ENCODE measurements around the gene PCBD1. TPM values are rescaled to one million over a fixed set of nuclear protein-coding genes. Genes with fewer than 3 reads are reported as not detected.

The PCBD1 gene
- polyA plus RNA-seq, 1 experiment: 63.7 TPM

DNA sequence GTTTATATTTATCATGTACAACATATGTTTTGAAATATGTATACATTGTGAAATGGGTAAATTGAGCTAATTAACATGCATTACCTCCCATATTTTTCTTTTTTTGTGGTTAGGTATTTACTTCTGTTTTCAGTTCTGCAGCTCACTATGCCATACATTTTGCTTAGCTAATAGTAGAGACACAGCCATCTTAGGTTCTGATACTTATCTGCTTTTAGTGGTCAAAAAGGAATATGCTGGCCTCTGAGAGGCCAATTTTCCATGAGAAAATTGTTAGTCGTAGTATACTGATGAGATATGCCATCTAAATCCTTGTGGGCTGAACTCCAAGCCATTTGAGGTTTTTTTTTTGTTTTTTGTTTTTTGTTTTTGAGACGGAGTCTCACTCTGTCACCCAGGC, 41.6 kb downstream of the PCBD1 start:
- no peak overlapping the region for H3K4me3 ChIP-seq (ENCODE audit: low read depth, low read length)
- no peak for DNase-seq (ENCODE audit: low read depth)
- CTCF ChIA-PET: interaction anchor here (0.6 to 1.3 kb wide), 3 partner anchors 11 to 318 kb away, joined by 3 to 4 read pairs (median 3); no protein-coding TSS in a partner anchor
- TF ChIP-seq, protein P1, sequence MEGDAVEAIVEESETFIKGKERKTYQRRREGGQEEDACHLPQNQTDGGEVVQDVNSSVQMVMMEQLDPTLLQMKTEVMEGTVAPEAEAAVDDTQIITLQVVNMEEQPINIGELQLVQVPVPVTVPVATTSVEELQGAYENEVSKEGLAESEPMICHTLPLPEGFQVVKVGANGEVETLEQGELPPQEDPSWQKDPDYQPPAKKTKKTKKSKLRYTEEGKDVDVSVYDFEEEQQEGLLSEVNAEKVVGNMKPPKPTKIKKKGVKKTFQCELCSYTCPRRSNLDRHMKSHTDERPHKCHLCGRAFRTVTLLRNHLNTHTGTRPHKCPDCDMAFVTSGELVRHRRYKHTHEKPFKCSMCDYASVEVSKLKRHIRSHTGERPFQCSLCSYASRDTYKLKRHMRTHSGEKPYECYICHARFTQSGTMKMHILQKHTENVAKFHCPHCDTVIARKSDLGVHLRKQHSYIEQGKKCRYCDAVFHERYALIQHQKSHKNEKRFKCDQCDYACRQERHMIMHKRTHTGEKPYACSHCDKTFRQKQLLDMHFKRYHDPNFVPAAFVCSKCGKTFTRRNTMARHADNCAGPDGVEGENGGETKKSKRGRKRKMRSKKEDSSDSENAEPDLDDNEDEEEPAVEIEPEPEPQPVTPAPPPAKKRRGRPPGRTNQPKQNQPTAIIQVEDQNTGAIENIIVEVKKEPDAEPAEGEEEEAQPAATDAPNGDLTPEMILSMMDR (IDR thresholded peaks at IDR 0.05; ENCODE audit: insufficient read depth, low read depth, low read length): no peak
- POLR2A ChIA-PET: no interaction called here
- no peaks in the 10 kb centered on the region for H3K27me3 ChIP-seq (ENCODE audit: control insufficient read depth, insufficient read depth, low read length)
- peaks cover 3% of the 10 kb centered on the region; the same call in 1 of the 2 replicates for H3K36me3 ChIP-seq (ENCODE audit: control insufficient read depth, insufficient read depth, low read length)

DNA sequence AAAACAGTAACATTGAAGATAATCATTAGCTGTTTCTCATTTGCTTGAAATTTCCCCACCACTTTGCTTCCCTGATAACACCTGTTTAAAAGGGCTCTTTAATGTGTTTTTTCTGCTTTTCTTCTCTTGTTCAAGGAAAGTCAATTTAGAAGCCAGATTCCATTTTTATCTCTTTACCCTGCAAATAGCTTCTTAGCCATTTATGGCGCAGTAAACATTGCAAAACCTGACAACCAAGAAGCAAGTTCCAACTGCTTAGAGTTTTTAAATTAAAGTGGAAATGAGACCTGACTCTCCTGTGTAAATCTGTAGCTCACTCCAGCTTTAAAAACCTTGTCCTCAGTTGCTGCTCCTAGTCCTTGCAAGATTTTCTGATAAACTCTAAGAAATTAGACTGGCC, 42.5 kb downstream of the PCBD1 start:
- POLR2A ChIA-PET: interaction anchor here (0.6 kb wide), 2 partner anchors 36 to 1869 kb away, joined by 3 to 6 read pairs; no protein-coding TSS in a partner anchor
- no peak for DNase-seq (ENCODE audit: low read depth)
- Histone ChIP-seq H3K4me3 (ENCODE audit: low read depth, low read length) (no peak overlapping the region), H3K36me3 (ENCODE audit: control insufficient read depth, insufficient read depth, low read length) (no peaks in the 10 kb centered on the region; the same call in 1 of the 2 replicates), H3K27me3 (ENCODE audit: control insufficient read depth, insufficient read depth, low read length) (no peaks in the 10 kb centered on the region)
- TF ChIP-seq, protein P1 (IDR thresholded peaks at IDR 0.05; ENCODE audit: insufficient read depth, low read depth, low read length): no peak
- CTCF ChIA-PET: interaction anchor here (0.7 to 1.3 kb wide), 2 partner anchors 13 to 31 kb away, joined by 3 read pairs; no protein-coding TSS in a partner anchor

DNA sequence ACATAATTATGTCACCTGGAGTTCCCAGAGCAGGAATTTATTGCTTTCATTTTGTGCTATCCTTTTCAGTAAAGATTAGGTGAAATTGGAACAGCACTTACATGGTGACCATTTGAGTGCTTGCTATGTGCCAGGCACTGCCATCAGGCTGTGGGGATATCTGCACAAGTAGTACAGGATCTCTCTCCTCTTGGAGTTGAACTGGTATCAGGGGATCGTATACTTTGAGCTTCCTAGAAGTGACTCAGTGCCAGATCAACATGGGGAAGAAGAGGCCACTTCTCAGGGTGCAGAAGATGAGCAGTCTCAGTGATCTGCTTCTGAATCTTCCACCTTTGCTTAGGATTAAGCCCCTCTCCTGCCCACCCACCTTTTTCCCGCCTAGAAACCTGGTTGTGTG, 43.1 kb downstream of the PCBD1 start:
- CTCF ChIA-PET: interaction anchor here (0.7 to 1.3 kb wide), 3 partner anchors 12 to 863 kb away, joined by 3 read pairs; no protein-coding TSS in a partner anchor

DNA sequence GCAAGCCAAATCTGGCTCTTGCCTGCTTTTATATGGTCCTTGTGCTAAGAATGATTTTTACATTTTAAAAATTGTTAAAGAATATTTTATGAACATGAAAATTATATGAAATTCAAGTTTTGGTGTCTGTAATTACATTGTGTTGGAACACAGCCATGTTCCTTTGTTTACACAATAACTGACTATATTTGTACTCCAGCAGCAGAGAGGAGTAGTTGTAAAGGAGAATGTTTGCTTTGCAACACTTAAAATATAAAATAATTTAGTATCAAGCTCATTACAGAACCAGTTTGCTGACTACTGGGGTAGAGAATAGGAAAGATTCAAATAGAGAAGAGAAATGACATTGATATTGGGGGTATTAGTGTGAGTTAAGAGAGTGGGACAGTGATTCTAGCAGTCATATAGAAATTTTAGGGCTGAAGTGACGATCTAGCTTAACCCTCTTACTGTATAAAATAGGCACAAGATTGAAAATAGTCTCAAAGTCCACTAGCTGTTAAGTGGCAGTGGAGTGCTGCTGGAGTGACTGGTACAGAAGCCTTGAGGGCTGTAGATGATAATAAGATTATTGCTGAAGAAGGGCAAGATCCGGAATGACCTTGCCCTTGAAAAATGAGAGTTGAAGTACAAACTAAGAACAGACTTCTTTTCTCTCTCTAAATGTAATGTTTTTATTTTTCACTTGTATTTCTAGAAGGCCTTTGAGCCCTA, 44.4 kb downstream of the PCBD1 start:
- TF ChIP-seq, protein P1 (IDR thresholded peaks at IDR 0.05; ENCODE audit: insufficient read depth, low read depth, low read length): no peak
- Histone ChIP-seq H3K27me3 (ENCODE audit: control insufficient read depth, insufficient read depth, low read length) (no peaks in the 10 kb centered on the region), H3K4me3 (ENCODE audit: low read depth, low read length) (no peak overlapping the region), H3K36me3 (ENCODE audit: control insufficient read depth, insufficient read depth, low read length) (no peaks in the 10 kb centered on the region; the same call in 1 of the 2 replicates)
- DNase-seq (ENCODE audit: low read depth): no peak
- CTCF ChIA-PET: interaction anchor here (1.1 kb wide), 1 partner anchor 864 kb away, joined by 3 read pairs; no protein-coding TSS in a partner anchor
- POLR2A ChIA-PET: no interaction called here

More for the DNA sequence above, 43.1 kb downstream of the PCBD1 start:
- DNase-seq (ENCODE audit: low read depth): no peak
- no peak overlapping the region for H3K4me3 ChIP-seq (ENCODE audit: low read depth, low read length)
- POLR2A ChIA-PET: interaction anchor here (0.6 kb wide), 2 partner anchors 35 to 1868 kb away, joined by 3 to 6 read pairs; no protein-coding TSS in a partner anchor
- no peaks in the 10 kb centered on the region; the same call in 1 of the 2 replicates for H3K36me3 ChIP-seq (ENCODE audit: control insufficient read depth, insufficient read depth, low read length)
- no peaks in the 10 kb centered on the region for H3K27me3 ChIP-seq (ENCODE audit: control insufficient read depth, insufficient read depth, low read length)
- TF ChIP-seq, protein P1 (IDR thresholded peaks at IDR 0.05; ENCODE audit: insufficient read depth, low read depth, low read length): no peak

DNA sequence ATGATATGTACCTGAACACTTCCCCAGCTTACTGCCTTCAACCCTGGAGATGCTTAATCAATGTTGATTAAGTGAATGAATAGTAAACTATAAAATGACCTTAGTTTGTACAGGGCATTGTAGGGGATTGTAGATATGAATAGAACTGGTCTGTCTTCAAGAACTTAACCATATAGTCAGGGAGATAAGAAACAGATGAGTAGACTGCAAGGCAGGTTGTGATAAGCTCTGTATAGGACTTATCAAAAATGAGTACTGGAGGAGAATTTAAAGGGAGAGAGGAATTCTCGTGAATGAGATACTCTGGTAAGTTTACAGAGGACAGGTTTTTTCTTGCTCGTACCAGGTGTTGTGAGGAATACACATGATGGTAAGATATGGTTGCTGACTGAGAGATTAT, 45.0 kb downstream of the PCBD1 start:
- TF ChIP-seq, protein P1 (IDR thresholded peaks at IDR 0.05; ENCODE audit: insufficient read depth, low read depth, low read length): no peak
- no peak overlapping the region for H3K4me3 ChIP-seq (ENCODE audit: low read depth, low read length)
- POLR2A ChIA-PET: no interaction called here
- no peak for DNase-seq (ENCODE audit: low read depth)
- CTCF ChIA-PET: no interaction called here
- no peaks in the 10 kb centered on the region; the same call in 1 of the 2 replicates for H3K36me3 ChIP-seq (ENCODE audit: control insufficient read depth, insufficient read depth, low read length)
- no peaks in the 10 kb centered on the region for H3K27me3 ChIP-seq (ENCODE audit: control insufficient read depth, insufficient read depth, low read length)

Measured in BJ (cell line).